ENCODE measurements around the gene FGF12.

DNA sequence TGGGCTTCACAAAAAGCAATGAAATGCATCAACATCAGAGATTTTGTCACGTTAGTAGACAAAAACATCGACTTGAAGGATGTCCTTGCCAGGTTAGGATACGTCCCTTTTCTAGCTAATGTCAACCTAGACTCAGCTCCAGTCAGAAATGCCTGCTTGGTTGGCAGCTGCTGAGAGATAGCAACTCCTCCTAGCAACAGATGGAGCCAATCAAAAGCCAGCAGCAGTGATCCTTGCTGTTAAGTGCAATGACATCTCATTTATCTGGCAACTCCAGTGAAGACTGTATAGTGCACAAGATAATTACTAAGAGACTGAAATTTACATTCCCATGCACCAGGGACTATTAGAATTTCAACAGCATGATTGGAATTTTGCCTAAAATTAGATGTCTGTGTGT is 424.1 kb downstream of the FGF12 start:
- TF ChIP-seq FOXA1 (IDR thresholded peaks at IDR 0.05) (no peak), SP1 (IDR thresholded peaks at IDR 0.05) (no peak), FOXM1 (IDR thresholded peaks at IDR 0.05; ENCODE audit: borderline replicate concordance) (no peak), SUZ12 (IDR thresholded peaks at IDR 0.05) (no peak), ELF4 (IDR thresholded peaks at IDR 0.05) (no peak), BHLHE40 (IDR thresholded peaks at IDR 0.05; ENCODE audit: borderline replicate concordance) (no peak), ARNT (IDR thresholded peaks at IDR 0.05) (no peak), NFRKB (IDR thresholded peaks at IDR 0.05) (no peak), HDGF (IDR thresholded peaks at IDR 0.05; ENCODE audit: borderline replicate concordance) (no peak), FOXK2 (IDR thresholded peaks at IDR 0.05) (no peak), TARDBP (IDR thresholded peaks at IDR 0.05) (no peak)
- TF ChIP-seq, protein P1, sequence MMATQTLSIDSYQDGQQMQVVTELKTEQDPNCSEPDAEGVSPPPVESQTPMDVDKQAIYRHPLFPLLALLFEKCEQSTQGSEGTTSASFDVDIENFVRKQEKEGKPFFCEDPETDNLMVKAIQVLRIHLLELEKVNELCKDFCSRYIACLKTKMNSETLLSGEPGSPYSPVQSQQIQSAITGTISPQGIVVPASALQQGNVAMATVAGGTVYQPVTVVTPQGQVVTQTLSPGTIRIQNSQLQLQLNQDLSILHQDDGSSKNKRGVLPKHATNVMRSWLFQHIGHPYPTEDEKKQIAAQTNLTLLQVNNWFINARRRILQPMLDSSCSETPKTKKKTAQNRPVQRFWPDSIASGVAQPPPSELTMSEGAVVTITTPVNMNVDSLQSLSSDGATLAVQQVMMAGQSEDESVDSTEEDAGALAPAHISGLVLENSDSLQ (IDR thresholded peaks at IDR 0.05) = no peak
